ENCODE data around the gene CDYL2. TPM values are rescaled to one million over a fixed set of nuclear protein-coding genes. Genes with fewer than 3 reads are reported as not detected.
"Not testable (repeated sequence)": the region's sequence is repeated elsewhere in the genome, so short reads cannot be mapped to it uniquely, and the experiment has no call there.

The CDYL2 gene
- total and polyA plus RNA-seq, 2 experiments from 2014 or later: 7.4 to 12.2 TPM

DNA sequence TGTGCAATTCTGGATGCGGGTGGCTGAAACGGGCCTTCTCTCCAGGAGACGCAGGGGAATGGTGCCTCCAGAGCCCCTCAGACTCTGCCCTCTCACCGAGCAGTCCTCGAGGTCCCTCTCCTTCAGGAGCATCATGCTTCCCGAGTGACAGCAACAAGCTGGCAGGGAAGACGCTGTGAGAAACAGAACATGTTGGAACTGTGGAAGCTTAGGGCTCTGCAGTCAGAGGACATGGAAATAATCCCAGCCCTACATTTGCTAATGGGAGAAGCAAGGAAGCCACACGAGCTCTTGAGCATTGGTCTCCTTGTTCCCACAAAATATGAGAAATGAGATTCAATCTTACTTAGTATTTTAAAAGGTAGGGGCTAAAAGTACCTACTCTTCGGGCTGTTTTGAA is 148.6 kb downstream of the CDYL2 start:
- no peak overlapping the region for H3K4me2 ChIP-seq
- 94% methylated on average over 9 of the region's 9 CpGs for WGBS (ENCODE audit: low lambda C conversion rate, missing lambda C conversion rate)
- H4K20me1 ChIP-seq (ENCODE audit: insufficient read depth, poor library complexity, severe bottlenecking): no peaks in the 10 kb centered on the region
- no peak overlapping the region for H3K4me3 ChIP-seq
- no peak for DNase-seq (ENCODE audit: low spot score)
- TF ChIP-seq EZH2 (IDR thresholded peaks at IDR 0.05; ENCODE audit: borderline replicate concordance): no peak
- TF ChIP-seq, protein P1, sequence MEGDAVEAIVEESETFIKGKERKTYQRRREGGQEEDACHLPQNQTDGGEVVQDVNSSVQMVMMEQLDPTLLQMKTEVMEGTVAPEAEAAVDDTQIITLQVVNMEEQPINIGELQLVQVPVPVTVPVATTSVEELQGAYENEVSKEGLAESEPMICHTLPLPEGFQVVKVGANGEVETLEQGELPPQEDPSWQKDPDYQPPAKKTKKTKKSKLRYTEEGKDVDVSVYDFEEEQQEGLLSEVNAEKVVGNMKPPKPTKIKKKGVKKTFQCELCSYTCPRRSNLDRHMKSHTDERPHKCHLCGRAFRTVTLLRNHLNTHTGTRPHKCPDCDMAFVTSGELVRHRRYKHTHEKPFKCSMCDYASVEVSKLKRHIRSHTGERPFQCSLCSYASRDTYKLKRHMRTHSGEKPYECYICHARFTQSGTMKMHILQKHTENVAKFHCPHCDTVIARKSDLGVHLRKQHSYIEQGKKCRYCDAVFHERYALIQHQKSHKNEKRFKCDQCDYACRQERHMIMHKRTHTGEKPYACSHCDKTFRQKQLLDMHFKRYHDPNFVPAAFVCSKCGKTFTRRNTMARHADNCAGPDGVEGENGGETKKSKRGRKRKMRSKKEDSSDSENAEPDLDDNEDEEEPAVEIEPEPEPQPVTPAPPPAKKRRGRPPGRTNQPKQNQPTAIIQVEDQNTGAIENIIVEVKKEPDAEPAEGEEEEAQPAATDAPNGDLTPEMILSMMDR (IDR thresholded peaks at IDR 0.05; ENCODE audit: poor library complexity): no peak
- no peak for TF ChIP-seq EZH2phosphoT487 (IDR thresholded peaks at IDR 0.05; ENCODE audit: low read depth, severe bottlenecking, unreplicated experiment)
- no peaks in the 10 kb centered on the region for H3K9me2 ChIP-seq (replicated peaks; ENCODE audit: insufficient read depth)
- no peaks in the 10 kb centered on the region for H3K79me2 ChIP-seq
- H2AFZ ChIP-seq: no peak overlapping the region
- no peaks in the 10 kb centered on the region for H3K36me3 ChIP-seq (replicated peaks; ENCODE audit: insufficient read depth, low read depth)
- H3K9me3 ChIP-seq (ENCODE audit: low read depth): no peaks in the 10 kb centered on the region
- H3K27me3 ChIP-seq: no peaks in the 10 kb centered on the region
- no peak overlapping the region for H3K27ac ChIP-seq
- H3K4me1 ChIP-seq (ENCODE audit: insufficient read depth): no peaks in the 10 kb centered on the region

- Histone ChIP-seq H4K20me1 (ENCODE audit: insufficient read depth, poor library complexity, severe bottlenecking) (no peaks in the 10 kb centered on the region), H3K4me3 (no peak overlapping the region), H3K9me3 (ENCODE audit: low read depth) (no peaks in the 10 kb centered on the region), H3K4me2 (no peak overlapping the region), H3K36me3 (replicated peaks; ENCODE audit: insufficient read depth, low read depth) (no peaks in the 10 kb centered on the region), H3K27me3 (no peaks in the 10 kb centered on the region), H3K27ac (no peak overlapping the region), H3K4me1 (ENCODE audit: insufficient read depth) (no peaks in the 10 kb centered on the region), H3K79me2 (no peaks in the 10 kb centered on the region), H2AFZ (no peak overlapping the region), H3K9me2 (replicated peaks; ENCODE audit: insufficient read depth) (no peaks in the 10 kb centered on the region)
- 76% methylated on average over 14 of the region's 14 CpGs for WGBS (ENCODE audit: low lambda C conversion rate, missing lambda C conversion rate)
- no peak for TF ChIP-seq EZH2 (IDR thresholded peaks at IDR 0.05; ENCODE audit: borderline replicate concordance)
- TF ChIP-seq, protein P1 (IDR thresholded peaks at IDR 0.05; ENCODE audit: poor library complexity): no peak
- no peak for TF ChIP-seq EZH2phosphoT487 (IDR thresholded peaks at IDR 0.05; ENCODE audit: low read depth, severe bottlenecking, unreplicated experiment)
- no peak for DNase-seq (ENCODE audit: low spot score)
These were observed 150.1 kb downstream of the CDYL2 start for GRCh38 chr16:80654094-80654862.

DNA sequence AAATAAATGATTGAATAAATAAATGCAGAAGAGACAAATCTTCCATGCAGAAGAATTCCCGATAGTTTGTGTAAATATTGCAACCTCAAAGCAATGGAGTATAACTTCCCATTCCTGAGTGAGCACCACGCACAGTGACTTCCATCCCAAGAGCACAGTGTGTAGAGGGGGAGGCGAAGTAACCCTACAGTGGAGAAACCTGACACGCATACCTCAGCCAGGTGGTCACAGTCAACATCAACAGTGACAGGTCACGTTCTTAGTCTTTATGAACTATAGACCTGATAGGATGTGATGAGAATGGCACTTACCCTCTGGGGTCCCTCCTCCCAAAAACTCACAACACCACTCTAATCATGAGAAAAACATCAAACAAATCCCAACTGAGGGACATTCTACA is 152.0 kb downstream of the CDYL2 start:
- no peak overlapping the region for H2AFZ ChIP-seq
- no peaks in the 10 kb centered on the region for H3K27me3 ChIP-seq
- no peaks in the 10 kb centered on the region for H3K4me1 ChIP-seq (ENCODE audit: insufficient read depth)
- DNase-seq (ENCODE audit: low spot score): no peak
- no peaks in the 10 kb centered on the region for H3K9me3 ChIP-seq (ENCODE audit: low read depth)
- WGBS (ENCODE audit: low lambda C conversion rate, missing lambda C conversion rate): 87% methylated on average over 5 of the region's 5 CpGs
- H4K20me1 ChIP-seq (ENCODE audit: insufficient read depth, poor library complexity, severe bottlenecking): no peaks in the 10 kb centered on the region
- no peaks in the 10 kb centered on the region for H3K9me2 ChIP-seq (replicated peaks; ENCODE audit: insufficient read depth)
- H3K79me2 ChIP-seq: no peaks in the 10 kb centered on the region
- no peak overlapping the region for H3K4me2 ChIP-seq
- no peak overlapping the region for H3K27ac ChIP-seq
- H3K4me3 ChIP-seq: no peak overlapping the region
- TF ChIP-seq, protein P1 (IDR thresholded peaks at IDR 0.05; ENCODE audit: poor library complexity): no peak
- TF ChIP-seq EZH2phosphoT487 (IDR thresholded peaks at IDR 0.05; ENCODE audit: low read depth, severe bottlenecking, unreplicated experiment): no peak
- H3K36me3 ChIP-seq (replicated peaks; ENCODE audit: insufficient read depth, low read depth): no peaks in the 10 kb centered on the region

DNA sequence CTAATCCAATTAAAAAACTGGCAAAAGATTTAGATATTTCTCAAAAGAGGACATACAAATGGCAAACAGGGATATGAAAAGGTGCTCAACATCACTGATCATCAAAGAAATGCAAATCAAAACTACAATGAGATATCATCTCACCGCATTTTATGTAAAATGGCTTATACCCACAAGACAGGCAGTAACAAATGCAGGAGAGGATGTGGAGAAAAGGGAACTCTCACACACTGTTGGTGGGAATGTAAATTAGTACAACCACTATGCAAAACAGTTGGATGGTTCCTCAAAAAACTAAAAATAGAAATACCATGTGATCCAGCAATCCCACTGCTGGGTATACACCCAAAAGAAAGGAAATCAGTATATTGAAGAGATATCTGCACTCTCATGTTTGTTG is 154.1 kb downstream of the CDYL2 start:
- H3K9me3 ChIP-seq (ENCODE audit: low read depth); H3K4me3 ChIP-seq; H3K4me1 ChIP-seq (ENCODE audit: insufficient read depth); H3K27ac ChIP-seq; H3K4me2 ChIP-seq; H3K9me2 ChIP-seq (replicated peaks; ENCODE audit: insufficient read depth); H4K20me1 ChIP-seq (ENCODE audit: insufficient read depth, poor library complexity, severe bottlenecking); DNase-seq (ENCODE audit: low spot score); H3K27me3 ChIP-seq; H3K36me3 ChIP-seq (replicated peaks; ENCODE audit: insufficient read depth, low read depth); H3K79me2 ChIP-seq; H2AFZ ChIP-seq: not testable (repeated sequence)
- WGBS (ENCODE audit: low lambda C conversion rate, missing lambda C conversion rate): 100% methylated on average over 1 of the region's 1 CpG

Data from hepatocyte (in vitro differentiated cells).